Measurements from ENCODE around the gene ACTRT2.

DNA sequence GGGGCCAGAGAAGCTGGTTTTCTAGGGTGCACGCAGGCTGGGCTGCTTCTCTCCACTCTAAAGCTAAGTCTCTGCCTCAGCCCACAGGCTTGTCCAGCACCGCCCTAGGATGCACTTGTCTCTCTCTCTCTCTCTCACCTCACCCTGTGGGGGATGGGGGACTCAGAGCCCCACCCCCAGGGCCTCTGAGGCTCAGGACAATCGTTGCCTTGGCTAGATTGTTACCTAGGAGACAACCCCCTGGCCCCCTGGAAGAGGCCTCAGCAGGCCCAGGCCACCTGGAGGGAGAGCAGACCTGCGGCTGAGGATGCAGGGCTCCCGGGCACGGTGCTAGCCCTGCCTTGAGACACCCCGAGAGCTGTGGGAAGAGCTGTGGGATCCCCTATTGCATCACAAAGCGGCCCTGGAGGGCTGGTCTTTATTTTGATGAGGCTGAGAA, at the start of gene ACTRT2:
- TF ChIP-seq, protein P1, sequence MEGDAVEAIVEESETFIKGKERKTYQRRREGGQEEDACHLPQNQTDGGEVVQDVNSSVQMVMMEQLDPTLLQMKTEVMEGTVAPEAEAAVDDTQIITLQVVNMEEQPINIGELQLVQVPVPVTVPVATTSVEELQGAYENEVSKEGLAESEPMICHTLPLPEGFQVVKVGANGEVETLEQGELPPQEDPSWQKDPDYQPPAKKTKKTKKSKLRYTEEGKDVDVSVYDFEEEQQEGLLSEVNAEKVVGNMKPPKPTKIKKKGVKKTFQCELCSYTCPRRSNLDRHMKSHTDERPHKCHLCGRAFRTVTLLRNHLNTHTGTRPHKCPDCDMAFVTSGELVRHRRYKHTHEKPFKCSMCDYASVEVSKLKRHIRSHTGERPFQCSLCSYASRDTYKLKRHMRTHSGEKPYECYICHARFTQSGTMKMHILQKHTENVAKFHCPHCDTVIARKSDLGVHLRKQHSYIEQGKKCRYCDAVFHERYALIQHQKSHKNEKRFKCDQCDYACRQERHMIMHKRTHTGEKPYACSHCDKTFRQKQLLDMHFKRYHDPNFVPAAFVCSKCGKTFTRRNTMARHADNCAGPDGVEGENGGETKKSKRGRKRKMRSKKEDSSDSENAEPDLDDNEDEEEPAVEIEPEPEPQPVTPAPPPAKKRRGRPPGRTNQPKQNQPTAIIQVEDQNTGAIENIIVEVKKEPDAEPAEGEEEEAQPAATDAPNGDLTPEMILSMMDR (IDR thresholded peaks at IDR 0.05), result no peak
- TF ChIP-seq POLR2AphosphoS5 (IDR thresholded peaks at IDR 0.05) (no peak), POLR2A (IDR thresholded peaks at IDR 0.05) (no peak)

Measured in sigmoid colon (tissue), 4 donors.